HPDE6-E6E7 (cell line): ENCODE measurements around the gene KIF9.
A peak's percentile ranks its signal among the peaks of the same experiment; 100 is the strongest.
"Not testable (repeated sequence)": the region's sequence is repeated elsewhere in the genome, so short reads cannot be mapped to it uniquely, and the experiment has no call there.

Experiments
- DNase-seq: peaks from one replicate; pipeline ENCODE4 v3.0.0; 2011; ENCODE audit warnings: missing footprints; ENCODE audit errors: extremely low spot score

Gene KIF9

GRCh38 chr3:47282424-47283192 is at the start of gene KIF9, which contains the start of gene KLHL18:
TSS of gene KIF9 (minus strand) at chr3:47282799. CDS start at chr3:47277374, 5,425 bp downstream.
TSS of gene KLHL18 (plus strand) at chr3:47282944. CDS start at chr3:47282966, 22 bp downstream.
- DNase-seq = peak; percentile 61

GRCh38 chr3:47324278-47324865 is 41.8 kb upstream of the KIF9 start:
- DNase-seq = peak; percentile 34

- peak; percentile 22 for DNase-seq
Observed at GRCh38 chr3:47323431-47324277, 41.1 kb upstream of the KIF9 start.

- DNase-seq = no peak
Observed at GRCh38 chr3:47319956-47320355, 37.4 kb upstream of the KIF9 start.

- DNase-seq = no peak
Observed at GRCh38 chr3:47318916-47319315, 36.3 kb upstream of the KIF9 start.

GRCh38 chr3:47316151-47316550 is 33.6 kb upstream of the KIF9 start:
- DNase-seq = not testable (repeated sequence)

GRCh38 chr3:47315069-47315647 is 32.6 kb upstream of the KIF9 start:
- DNase-seq = no peak

GRCh38 chr3:47314056-47314764 is 31.6 kb upstream of the KIF9 start:
- DNase-seq = no peak

GRCh38 chr3:47313341-47314055 is 30.9 kb upstream of the KIF9 start:
- DNase-seq = no peak

- DNase-seq = no peak
Observed at GRCh38 chr3:47310391-47310790, 27.8 kb upstream of the KIF9 start.

GRCh38 chr3:47309231-47309630 is 26.6 kb upstream of the KIF9 start:
- DNase-seq = not testable (repeated sequence)

GRCh38 chr3:47306022-47306421 is 23.4 kb upstream of the KIF9 start:
- no peak for DNase-seq

- DNase-seq = no peak
Observed at GRCh38 chr3:47301456-47301855, 18.9 kb upstream of the KIF9 start.

- no peak for DNase-seq
Observed at GRCh38 chr3:47299381-47300318, 17.1 kb upstream of the KIF9 start.

- no peak for DNase-seq
Observed at GRCh38 chr3:47298439-47298838, 15.8 kb upstream of the KIF9 start.

GRCh38 chr3:47296562-47297302 is 14.1 kb upstream of the KIF9 start:
- DNase-seq = no peak

- no peak for DNase-seq
Observed at GRCh38 chr3:47295976-47296375, 13.4 kb upstream of the KIF9 start.

GRCh38 chr3:47295322-47295721 is 12.7 kb upstream of the KIF9 start:
- no peak for DNase-seq

GRCh38 chr3:47294392-47294791 is 11.8 kb upstream of the KIF9 start:
- DNase-seq = no peak
